IMR-90 (cell line): ENCODE results near the gene CADM1. TPM values are rescaled to one million over a fixed set of nuclear protein-coding genes. Genes with fewer than 3 reads are reported as not detected.

Experiments
- ATAC-seq: fragments of 200-7000 bp; cut with Tn5 transposase; 2 replicates; pipeline ENCODE4 v1.9.1; 2020; ENCODE audit warnings: low read depth, mild to moderate bottlenecking, moderate library complexity
- BruUV-seq: library from RNA; stranded (reverse); fragments of 400-500 nt; replicated peaks from 2 replicates; lab custom pipeline; 2021; lab: Mats Ljungman, UMichigan
- CTCF ChIA-PET: fragments of 300-600 bp; formaldehyde crosslinking; extraction: SDS; loops from one replicate; lab custom pipeline; 2021; ENCODE audit warnings: antibody characterized with exemption; lab: Yijun Ruan, JAX
- POLR2A ChIA-PET: fragments of 300-600 bp; sonication (Branson Sonifier 250); formaldehyde crosslinking; loops from one replicate; lab custom pipeline; 2022; ENCODE audit warnings: antibody characterized with exemption; ENCODE audit not compliant: unreplicated experiment; lab: Charles Lee
- DNase-seq: peaks from one replicate; pipeline ENCODE4 v3.0.0; 2013
- H2AFZ ChIP-seq: replicated peaks from 2 replicates; pipeline ENCODE3; 2013; ENCODE audit warnings: low read length, mild to moderate bottlenecking; ENCODE audit not compliant: poor library complexity
- H2AK5ac ChIP-seq: 2 replicates; pipeline ENCODE4 v1.6.1; 2013; ENCODE audit warnings: low read depth, low read length, inconsistent platforms
- H2AK9ac ChIP-seq: replicated peaks from 2 replicates; pipeline ENCODE3; 2013; ENCODE audit warnings: mild to moderate bottlenecking, low read depth, low read length, moderate library complexity; ENCODE audit not compliant: poor library complexity
- H2BK120ac ChIP-seq: 2 replicates; pipeline ENCODE4 v1.6.1; 2013; ENCODE audit warnings: low read depth, low read length, inconsistent platforms
- H2BK15ac ChIP-seq: 3 replicates; pipeline ENCODE4 v1.6.1; 2013; ENCODE audit warnings: low read depth, low read length, inconsistent platforms
- H2BK20ac ChIP-seq: 2 replicates; pipeline ENCODE4 v1.6.1; 2013; ENCODE audit warnings: low read depth, mild to moderate bottlenecking, inconsistent platforms, low read length, moderate library complexity
- H2BK5ac ChIP-seq: 2 replicates; pipeline ENCODE4 v1.6.1; 2013; ENCODE audit warnings: mild to moderate bottlenecking, low read depth, low read length, inconsistent platforms; ENCODE audit not compliant: poor library complexity, severe bottlenecking
- H3K14ac ChIP-seq: replicated peaks from 2 replicates; pipeline ENCODE4 v1.6.1; 2013; ENCODE audit warnings: low read depth, low read length, inconsistent platforms
- H3K18ac ChIP-seq: 2 replicates; pipeline ENCODE4 v1.6.1; 2013; ENCODE audit warnings: low read depth, low read length, control low read depth
- H3K23ac ChIP-seq: 2 replicates; pipeline ENCODE4 v1.6.1; 2013; ENCODE audit warnings: low read depth, low read length, inconsistent platforms
- H3K27ac ChIP-seq: 2 replicates; pipeline ENCODE4 v1.5.1; 2013; ENCODE audit warnings: mild to moderate bottlenecking, control low read depth, low read length; ENCODE audit not compliant: insufficient read depth
- H3K27me3 ChIP-seq: 2 replicates; pipeline ENCODE4 v1.6.1; 2013; ENCODE audit warnings: low read length; ENCODE audit not compliant: control insufficient read depth, insufficient read depth
- H3K36me3 ChIP-seq: 2 replicates; pipeline ENCODE4 v1.6.1; 2013; ENCODE audit warnings: low read length, mixed read lengths; ENCODE audit not compliant: control insufficient read depth, insufficient read depth
- H3K4ac ChIP-seq: 2 replicates; pipeline ENCODE4 v1.6.1; 2013; ENCODE audit warnings: low read depth, low read length, inconsistent platforms
- H3K4me1 ChIP-seq: 2 replicates; pipeline ENCODE4 v1.6.1; 2013; ENCODE audit warnings: low read length, mixed read lengths; ENCODE audit not compliant: control insufficient read depth, insufficient read depth
- H3K4me2 ChIP-seq: 2 replicates; pipeline ENCODE4 v1.6.1; 2013; ENCODE audit warnings: low read depth, mild to moderate bottlenecking, control low read depth, low read length, moderate library complexity
- H3K4me3 ChIP-seq: 2 replicates; pipeline ENCODE4 v1.5.1; 2013; ENCODE audit warnings: low read depth, mild to moderate bottlenecking, control low read depth, low read length, moderate library complexity; ENCODE audit not compliant: insufficient read depth
- H3K56ac ChIP-seq: 2 replicates; pipeline ENCODE4 v1.6.1; 2013; ENCODE audit warnings: low read length, inconsistent platforms; ENCODE audit not compliant: insufficient read depth; ENCODE audit errors: extremely low read depth
- H3K79me1 ChIP-seq, 2 experiments: 2 replicates each; pipeline ENCODE4 v1.6.1; 2013; ENCODE audit warnings: low read length in 2 of 2, inconsistent platforms in 1 of 2, low read depth in 1 of 2
- H3K9ac ChIP-seq: 2 replicates; pipeline ENCODE4 v1.6.1; 2013; ENCODE audit warnings: low read depth, low read length, control low read depth
- H3K9me1 ChIP-seq: 2 replicates; pipeline ENCODE4 v1.6.1; 2013; ENCODE audit warnings: low read length, inconsistent platforms; ENCODE audit not compliant: insufficient read depth
- H3K9me3 ChIP-seq: 2 replicates; pipeline ENCODE4 v1.6.1; 2013; ENCODE audit warnings: low read length; ENCODE audit not compliant: control insufficient read depth, insufficient read depth
- H4K20me1 ChIP-seq: 2 replicates; pipeline ENCODE4 v1.6.1; 2013; ENCODE audit warnings: low read length, inconsistent platforms; ENCODE audit not compliant: insufficient read depth
- H4K5ac ChIP-seq: 2 replicates; pipeline ENCODE4 v1.6.1; 2013; ENCODE audit warnings: mild to moderate bottlenecking, low read depth, low read length, control low read depth
- H4K8ac ChIP-seq, 2 experiments: 2 replicates each; pipeline ENCODE4 v1.6.1; 2013; ENCODE audit warnings: low read depth in 2 of 2, low read length in 2 of 2, control low read depth in 1 of 2, inconsistent platforms in 1 of 2
- H4K91ac ChIP-seq: 2 replicates; pipeline ENCODE4 v1.6.1; 2013; ENCODE audit warnings: low read depth, low read length, inconsistent platforms; ENCODE audit not compliant: insufficient read depth
- CEBPB ChIP-seq: IDR thresholded peaks from 2 replicates; pipeline ENCODE4 v1.6.1; 2012; ENCODE audit warnings: low read depth, low read length, improper control_type of control experiment
- MAFK ChIP-seq: IDR thresholded peaks from 2 replicates; pipeline ENCODE4 v1.6.1; 2012; ENCODE audit warnings: low read depth, low read length, improper control_type of control experiment
- whole genome bisulfite sequencing, 2 experiments: methylation state at CpG; one replicate each; pipeline versions ENCODE4 v1.1.5 to v1.1.7; 2013; ENCODE audit warnings: missing lambda C conversion rate in 2 of 2; ENCODE audit not compliant: insufficient read length in 1 of 2; ENCODE audit errors: extremely low coverage in 2 of 2; 5-methylcytosine and 5-hydroxymethylcytosine counted together
- dilution Hi-C: fragments of 300-500 bp; cut with HindIII; formaldehyde crosslinking; loops from one replicate; pipeline ENCODE4 v1.14.3; 2018; ENCODE audit warnings: low sequenced_read_pairs; ENCODE audit not compliant: unreplicated experiment
- in situ Hi-C: fragments of 300-500 bp; cut with MboI; formaldehyde crosslinking; loops from 3 replicates; pipeline ENCODE4 v1.14.3; 2019; ENCODE audit warnings: low sequenced_read_pairs, inconsistent platforms, mixed read lengths
- intact Hi-C: fragments of 100-400 bp; cut with micrococcal nuclease; formaldehyde crosslinking; loops from 2 replicates; pipeline ENCODE4 v1.10.0; 2022
- polyA plus RNA-seq, 3 experiments: library from polyadenylated mRNA; depleted of rRNA; stranded (reverse); fragments of >200 nt; gene quantifications; 2 replicates each; pipeline ENCODE4 v1.2.3, GENCODE V29; 2012; ENCODE audit warnings: low replicate concordance in 1 of 3
- total RNA-seq: library from RNA; depleted of rRNA; stranded (reverse); fragments of >200 nt; gene quantifications from 2 replicates; pipeline ENCODE4 v1.2.3, GENCODE V29; 2012

Gene CADM1
- total and polyA plus RNA-seq, 2 of the 4 experiments (the other 2 are of a cell fraction): 28.8 to 77.1 TPM

DNA sequence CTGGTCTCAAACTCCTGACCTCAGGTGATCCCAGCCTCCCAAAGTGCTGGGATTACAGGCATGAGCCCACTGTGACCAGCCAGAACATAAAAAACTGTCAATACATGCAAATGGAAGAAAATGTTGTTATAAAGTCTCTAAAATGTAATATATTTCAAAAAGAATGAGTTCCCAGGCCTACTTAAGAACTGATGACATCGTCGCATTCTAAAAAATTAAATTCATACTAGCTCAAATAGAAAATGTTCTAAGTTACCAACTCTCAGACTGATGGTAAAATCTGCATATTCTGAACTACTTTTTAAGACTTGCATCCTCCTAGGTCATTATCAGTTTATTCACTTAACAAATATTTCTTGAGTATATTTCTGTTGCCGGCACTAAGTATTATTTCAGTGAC, 163.3 kb downstream of the CADM1 start:
- Histone ChIP-seq H3K4me3 (no peak overlapping the region), H4K91ac (no peak overlapping the region), H3K56ac (no peak overlapping the region), H4K20me1 (no peaks in the 10 kb centered on the region), H2BK120ac (no peak overlapping the region), H2AFZ (no peak overlapping the region), H2AK9ac (no peak overlapping the region), H2BK20ac (no peak overlapping the region), H3K27me3 (no peaks in the 10 kb centered on the region), H3K4ac (no peak overlapping the region), H3K18ac (no peak overlapping the region), H3K9ac (no peak overlapping the region), H2BK5ac (no peak overlapping the region), H3K79me1 (0 out of 4 replicates have a peak, but pooled peaks cover 0 to 3% of the 10 kb centered on the region in 2 experiments), H3K4me1 (no peaks in the 10 kb centered on the region), H3K23ac (no peak overlapping the region), H3K4me2 (no peak overlapping the region), H2BK15ac (no peak overlapping the region), H3K14ac (no peak overlapping the region), H4K8ac (no peak overlapping the region), H3K9me1 (no peaks in the 10 kb centered on the region), H2AK5ac (no peak overlapping the region), H3K27ac (no peak overlapping the region), H3K36me3 (no peaks in the 10 kb centered on the region), H4K5ac (no peak overlapping the region), H3K9me3 (no peaks in the 10 kb centered on the region)
- no TSS peak for BruUV-seq
- CTCF ChIA-PET: no interaction called here
- in situ Hi-C loops: loop anchor here (25.0 kb wide), 1 partner anchor 1346 kb away; no protein-coding TSS in a partner anchor
- no CpG with 5 or more reads among the region's 3 CpGs for whole genome bisulfite sequencing, 2 experiments
- peak; percentile 75 for TF ChIP-seq MAFK
- no peak for TF ChIP-seq CEBPB
- ATAC-seq (no peak), DNase-seq (no peak)
- intact Hi-C loops: no loop called here
- POLR2A ChIA-PET: no interaction called here
- dilution Hi-C loops: no loop called here
